ACHN (cell line): ENCODE results near the gene CALHM5.
A peak's percentile ranks its signal among the peaks of the same experiment; 100 is the strongest.

ENCODE experiments used
- DNase-seq: peaks from one replicate; pipeline ENCODE4 v3.0.0-alpha.2; 2015
- in situ Hi-C: cut with HindIII; loops from 2 replicates; pipeline ENCODE4 v1.10.0; 2017; ENCODE audit warnings: low sequenced_read_pairs, low pct_ligation_motif_present, low pct_unique_long_range_greater_than_20kb

Gene CALHM5

DNA sequence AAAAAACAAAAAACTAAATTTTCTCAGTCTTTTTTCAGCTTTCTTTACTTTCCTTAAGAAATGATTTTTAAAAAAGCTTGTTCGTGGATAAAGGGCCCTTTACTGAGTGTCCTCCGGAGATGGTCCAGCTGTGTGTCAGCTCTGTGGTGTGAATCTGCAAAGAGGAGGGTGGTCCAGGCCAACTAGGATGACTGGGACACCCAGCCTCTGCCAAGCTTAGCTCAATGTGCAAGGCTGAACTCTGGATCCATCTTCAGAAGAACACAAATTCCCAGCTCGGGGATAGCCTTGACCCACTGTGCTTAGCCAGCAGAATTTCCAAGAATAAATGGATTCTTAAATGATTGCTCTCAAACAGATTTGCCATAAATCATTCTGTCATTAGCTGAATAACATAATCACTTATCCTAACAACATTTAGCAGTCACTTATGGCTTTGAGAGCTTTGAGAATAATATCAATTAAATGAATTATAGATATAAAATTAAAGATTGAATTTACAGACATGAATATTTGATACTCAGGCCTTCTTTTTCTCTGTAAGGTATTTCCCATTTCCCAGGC is 14.2 kb upstream of the CALHM5 start:
- in situ Hi-C loops, result no loop called here
- DNase-seq, result no peak

DNA sequence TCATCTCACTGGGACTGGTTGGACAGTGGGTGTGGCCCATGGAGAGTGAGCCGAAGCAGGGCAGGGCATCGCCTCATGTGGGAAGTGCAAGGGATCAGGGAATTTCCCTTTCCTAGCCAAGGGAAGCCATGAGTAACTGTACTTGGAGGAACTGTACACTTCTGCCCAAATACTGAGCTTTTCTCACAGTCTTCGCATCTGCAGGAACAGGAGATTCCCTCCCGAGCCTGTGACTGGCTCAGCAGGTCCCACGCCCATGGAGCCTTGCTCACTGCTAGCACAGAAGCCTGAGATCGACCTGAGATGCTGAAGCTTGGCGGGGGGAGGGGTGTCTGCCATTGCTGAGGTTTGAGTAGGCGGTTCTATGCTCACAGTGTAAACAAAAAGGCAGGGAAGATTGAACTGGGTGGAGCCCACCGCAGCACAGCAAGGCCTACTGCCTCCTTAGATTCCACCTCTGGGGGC is 10.4 kb upstream of the CALHM5 start:
- in situ Hi-C loops, result no loop called here
- DNase-seq, result no peak

DNA sequence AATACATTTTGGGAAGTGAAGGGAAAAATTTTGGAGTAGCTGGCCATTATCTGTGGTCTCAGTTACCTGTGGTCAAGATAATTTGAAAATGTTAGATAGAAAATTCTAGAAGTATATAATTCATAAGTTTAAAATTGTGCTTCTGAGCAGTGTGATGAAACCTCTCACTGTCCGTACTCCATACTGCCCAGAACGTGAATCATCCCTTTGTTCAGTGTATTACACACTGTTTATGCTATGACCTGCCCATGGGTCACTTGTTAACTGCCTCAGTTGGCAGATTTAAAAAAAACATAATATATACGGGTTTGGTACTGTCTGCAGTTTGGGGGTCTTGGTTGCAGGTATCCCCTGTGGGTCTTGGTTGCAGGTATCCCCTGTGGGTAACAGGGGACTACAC is 4.1 kb upstream of the CALHM5 start:
- in situ Hi-C loops, result no loop called here

DNA sequence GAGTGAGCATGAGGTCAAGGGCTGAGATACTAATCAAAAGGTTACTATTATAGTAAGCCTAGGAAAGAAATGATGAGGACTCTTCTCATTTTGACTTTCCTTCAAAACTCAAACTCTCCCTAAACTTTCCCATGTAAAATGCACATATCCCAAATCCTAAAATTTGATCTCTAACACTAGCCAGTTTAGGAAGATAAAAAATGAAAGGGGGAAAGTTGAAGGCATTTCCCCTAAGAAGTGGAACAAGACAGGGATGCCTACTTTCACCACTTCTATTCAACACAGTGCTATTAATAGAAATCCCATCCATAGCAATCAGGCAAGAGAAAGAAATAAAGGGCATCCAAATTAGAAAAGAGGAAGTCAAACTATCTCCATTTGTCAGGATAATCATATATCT is 2.9 kb upstream of the CALHM5 start:
- no peak for DNase-seq
- in situ Hi-C loops, result no loop called here

More for the DNA sequence above, 4.1 kb upstream of the CALHM5 start:
- no peak for DNase-seq

DNA sequence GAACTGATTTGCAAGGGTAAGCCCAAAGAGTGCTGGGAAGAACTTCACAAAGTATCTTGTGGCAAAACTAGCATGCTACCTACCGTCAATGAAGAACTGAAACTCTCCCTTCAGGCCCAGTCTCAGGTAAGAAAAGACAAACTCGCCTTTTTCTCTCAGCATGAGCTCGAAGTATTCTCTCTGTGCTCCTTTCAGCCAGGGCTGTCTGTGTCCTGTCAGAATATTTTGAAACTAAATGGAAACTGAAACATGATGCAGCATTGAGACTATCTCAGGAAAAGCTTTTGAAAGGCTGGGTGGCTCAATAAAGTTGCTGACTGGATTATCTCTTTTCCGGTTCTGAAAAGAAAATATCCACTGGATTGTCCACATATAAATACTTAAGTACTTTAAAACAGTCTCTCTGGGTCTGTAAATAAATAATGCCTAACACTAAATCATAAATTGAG is 696 bp downstream of the CALHM5 start:
- in situ Hi-C loops, result no loop called here
- no peak for DNase-seq

DNA sequence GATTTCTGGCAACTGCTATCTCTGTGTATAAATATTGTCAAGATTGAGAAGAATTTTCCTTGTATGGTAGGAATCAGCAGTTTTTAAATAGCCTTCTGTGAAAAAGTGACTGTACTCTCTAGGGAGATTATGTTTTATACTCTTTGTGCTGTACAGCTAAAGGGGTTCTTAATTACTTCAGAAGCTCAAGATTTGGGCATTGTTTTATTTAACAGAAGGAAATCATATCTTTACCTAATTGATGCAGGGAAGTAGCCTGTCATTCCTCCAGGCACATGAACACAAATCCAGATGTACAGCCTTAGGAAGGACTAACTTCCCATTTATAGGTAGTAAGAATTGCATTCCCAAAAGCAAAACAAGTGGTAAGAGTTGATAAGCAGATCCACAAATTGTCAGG is 1.3 kb downstream of the CALHM5 start:
- DNase-seq, result no peak
- in situ Hi-C loops, result no loop called here

DNA sequence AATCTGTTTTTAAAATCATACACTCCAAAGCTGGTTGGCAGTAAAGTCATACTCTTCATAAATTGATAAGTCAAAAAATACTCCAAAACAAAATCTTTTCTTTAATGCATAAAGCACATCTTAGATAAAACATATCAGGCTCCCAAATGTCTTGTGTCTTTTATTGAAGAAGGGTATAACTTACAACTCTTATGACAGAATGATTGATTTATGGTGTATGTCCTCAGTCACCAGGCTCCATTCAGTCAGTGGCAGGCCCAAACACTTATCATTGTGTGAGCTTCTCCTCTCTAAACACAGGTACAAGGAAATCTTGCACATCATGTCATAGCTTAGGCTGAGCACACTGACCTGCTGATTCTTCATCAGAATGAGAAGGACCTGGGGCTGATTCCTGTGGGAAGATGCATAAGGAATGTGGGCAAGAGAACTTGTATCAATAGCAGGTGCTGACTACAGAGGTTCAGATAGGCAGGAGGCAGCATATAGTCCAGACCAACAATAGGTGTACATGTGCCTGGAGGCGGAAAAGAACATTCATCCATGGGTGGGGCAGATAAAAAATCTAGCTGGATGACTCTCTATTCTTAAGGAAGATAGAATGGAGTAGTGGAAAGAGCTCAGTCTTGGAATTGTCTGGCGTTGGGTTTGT is 1.9 kb downstream of the CALHM5 start:
- in situ Hi-C loops, result no loop called here
- no peak for DNase-seq

DNA sequence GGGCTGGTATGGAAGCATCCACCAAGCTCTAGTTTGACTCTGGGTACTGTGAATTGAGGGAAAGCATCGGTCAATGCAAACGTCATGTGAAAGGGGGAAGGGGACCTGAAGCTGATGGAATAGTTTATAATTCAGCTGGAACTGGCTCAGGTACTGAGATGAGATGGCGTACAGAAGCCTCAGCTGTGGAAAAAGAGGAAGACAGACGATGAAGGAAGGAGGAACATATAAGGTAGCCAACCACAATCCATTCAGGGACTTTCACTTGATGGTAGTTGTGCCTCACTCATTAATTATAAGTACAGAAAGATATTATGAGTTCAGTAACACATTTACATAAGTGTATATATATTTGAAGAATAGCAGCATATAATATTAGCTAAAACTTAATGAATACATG is 2.7 kb downstream of the CALHM5 start:
- in situ Hi-C loops, result no loop called here
- DNase-seq, result no peak

DNA sequence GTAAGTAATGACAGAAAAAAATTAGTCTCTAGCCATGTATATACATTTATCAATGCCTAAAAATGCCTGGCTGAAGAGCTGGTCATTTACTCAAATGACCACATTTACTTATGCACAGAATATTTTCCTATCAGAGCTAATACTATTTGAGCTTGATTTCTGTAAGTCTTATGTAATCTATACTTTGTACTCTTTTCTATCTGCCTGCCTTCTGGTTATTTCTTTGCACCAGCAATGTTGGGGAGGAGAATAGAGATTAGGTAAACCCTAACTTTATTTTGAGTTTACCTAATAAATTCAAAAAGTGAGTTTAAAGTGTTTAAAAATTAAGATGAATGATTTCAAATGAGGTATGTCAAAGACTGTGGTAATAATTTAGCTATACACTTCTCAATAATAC is 3.7 kb downstream of the CALHM5 start:
- no peak for DNase-seq
- in situ Hi-C loops, result no loop called here

DNA sequence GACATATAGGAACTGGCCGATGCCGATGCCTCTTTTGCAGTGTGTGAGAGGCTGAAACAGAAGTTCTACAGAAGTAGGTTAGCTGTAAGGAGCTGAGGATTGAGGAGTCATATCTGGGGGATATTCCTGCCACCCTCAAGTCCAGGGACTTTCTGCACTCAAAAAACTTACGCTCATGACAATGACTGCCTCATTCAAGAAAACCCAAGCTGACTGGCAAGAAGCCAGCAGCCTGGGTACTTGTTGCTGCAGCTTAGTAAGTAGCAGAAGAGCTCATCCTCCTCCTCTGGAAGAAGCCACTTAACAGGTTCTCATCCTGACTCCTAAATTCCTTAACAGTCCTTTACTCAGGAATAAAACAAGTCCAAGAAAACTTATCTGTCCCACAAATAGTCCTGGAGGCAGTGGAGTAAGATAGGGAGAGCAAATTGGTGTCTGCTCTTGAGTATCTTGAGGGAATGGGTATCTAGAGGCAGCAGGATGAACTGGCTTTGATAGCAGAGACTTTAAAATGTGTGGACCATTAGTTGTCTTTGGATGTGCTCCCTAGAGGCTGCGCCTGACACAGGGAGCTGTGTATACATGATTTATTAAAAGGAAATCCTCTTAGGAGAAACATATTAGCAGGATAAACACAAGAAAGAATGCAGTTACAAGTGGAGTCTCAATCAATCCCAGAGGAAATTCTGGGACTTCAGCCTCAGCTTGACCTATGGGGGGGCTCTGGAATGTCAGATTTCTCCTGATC is 7.4 kb downstream of the CALHM5 start:
- no peak for DNase-seq
- in situ Hi-C loops, result no loop called here

DNA sequence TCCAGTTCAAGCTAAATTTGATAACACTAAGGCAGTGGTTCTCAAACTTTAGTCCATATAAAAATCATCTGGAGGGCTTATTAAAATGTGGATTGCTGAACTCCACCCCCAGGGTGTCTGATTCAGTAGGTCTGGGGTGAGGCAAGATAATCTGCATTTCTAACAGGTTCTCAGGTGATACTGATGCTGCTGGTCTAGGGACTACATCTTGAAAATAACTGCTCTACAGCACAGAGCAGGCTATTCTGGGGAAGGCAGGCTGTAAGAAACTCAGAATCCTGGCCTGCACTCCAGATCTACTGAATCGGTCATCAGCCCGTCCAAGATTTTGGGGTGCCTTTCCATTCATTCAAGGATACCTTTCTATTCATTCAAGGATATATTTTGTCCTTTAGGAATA is 11.5 kb downstream of the CALHM5 start:
- no peak for DNase-seq
- in situ Hi-C loops, result no loop called here

DNA sequence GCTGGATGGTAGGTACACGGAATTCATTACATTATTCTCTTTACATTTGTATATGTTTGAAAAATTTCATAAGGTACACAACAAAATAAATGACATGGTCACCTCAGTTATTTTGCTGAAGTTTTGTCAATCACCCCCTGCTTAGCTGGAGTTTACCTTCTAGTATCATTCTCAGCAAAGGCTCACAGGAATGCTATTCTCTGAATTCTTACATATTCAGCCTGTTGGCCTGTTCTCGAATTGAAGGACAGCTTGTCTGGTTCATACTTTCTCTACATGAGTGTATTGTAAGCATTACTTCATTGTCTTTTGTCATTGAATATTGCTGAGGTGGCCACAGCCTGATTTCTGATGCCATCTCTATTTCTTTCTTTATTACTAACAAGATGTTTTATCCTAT is 12.8 kb downstream of the CALHM5 start:
- in situ Hi-C loops, result no loop called here
- DNase-seq, result no peak

DNA sequence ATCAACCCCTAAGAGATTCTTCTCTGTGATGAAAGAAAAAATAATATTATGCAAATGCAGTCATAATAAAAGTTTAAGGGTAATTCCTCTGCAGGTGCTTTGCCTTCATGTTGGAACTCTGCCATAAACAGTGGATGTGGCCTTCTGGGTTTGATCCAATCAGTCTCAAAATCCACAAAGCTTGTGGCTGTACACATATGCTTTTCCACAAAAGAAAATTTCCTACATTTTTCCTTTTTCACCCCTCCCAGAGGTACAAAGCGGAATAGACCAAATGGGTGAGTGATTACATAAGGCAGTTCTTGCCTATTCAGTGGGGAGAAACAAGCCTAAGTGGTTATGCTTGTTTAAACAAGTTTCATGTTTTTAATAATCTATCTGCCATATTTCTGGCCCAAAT is 16.7 kb downstream of the CALHM5 start:
- no peak for DNase-seq
- in situ Hi-C loops, result loop anchor here (25.0 kb wide), 1 partner anchor 241 kb away; the partner anchor contains the start of gene TSPYL1

DNA sequence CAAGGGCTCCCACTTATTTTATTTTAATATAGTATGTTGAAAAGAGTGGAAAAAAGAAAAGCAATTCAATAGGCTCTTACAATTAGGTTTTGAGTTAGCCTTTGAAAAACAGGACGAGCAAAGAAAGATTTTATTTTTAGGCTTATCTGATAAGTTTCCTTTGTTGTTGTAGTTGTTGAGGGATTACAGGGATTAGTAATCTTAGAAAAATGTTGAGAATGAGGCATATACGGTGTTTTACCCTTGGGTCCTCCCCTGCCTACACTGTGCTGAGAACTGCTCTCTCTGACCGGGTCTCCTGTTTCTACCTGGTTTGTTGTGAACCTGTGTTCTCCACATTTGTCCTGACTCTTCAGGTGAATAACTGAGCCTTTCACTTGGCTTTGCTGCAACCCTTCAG is 17.3 kb downstream of the CALHM5 start:
- in situ Hi-C loops, result loop anchor here (25.0 kb wide), 1 partner anchor 241 kb away; the partner anchor contains the start of gene TSPYL1
- no peak for DNase-seq

DNA sequence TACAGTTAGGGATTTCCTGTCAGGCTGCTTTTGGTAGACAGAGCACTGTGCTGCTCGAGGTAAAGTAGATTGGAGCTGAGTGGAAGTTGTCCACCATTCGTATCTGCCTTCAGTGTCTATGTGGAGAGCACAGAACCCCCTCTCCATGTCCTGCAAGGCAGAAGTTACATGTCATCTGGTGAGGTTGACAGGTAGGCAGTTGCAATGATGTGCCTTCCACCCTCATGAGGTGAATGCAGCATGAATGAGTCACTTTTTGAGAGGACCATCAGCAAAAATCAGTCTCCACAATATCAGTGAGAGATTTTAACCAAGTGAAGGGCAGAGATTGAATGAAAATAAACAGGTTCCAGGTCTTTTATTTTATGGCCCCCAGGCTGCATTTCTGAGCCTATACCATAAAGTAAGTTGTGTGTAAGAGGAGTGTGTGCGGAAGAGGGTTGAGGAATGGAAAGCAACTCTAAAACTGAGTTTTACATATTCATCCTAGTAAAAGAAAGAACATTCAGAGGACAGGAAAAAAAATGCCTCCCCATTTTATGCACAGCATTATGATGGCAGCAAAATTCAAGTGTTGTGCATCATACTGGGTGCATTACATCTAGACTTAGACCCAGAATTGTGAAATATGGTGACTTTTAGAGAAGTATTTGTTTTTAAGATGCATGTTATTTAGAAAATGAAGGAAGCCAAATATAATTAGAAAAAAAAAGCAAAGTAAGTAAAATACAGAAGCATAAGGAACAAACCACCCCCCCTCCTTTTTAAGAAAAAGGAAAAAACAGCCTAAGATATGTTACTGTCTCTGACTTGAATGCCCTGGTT is 18.2 kb downstream of the CALHM5 start:
- DNase-seq, result no peak
- in situ Hi-C loops, result loop anchor here (25.0 kb wide), 1 partner anchor 242 kb away; the partner anchor contains the start of gene TSPYL1

DNA sequence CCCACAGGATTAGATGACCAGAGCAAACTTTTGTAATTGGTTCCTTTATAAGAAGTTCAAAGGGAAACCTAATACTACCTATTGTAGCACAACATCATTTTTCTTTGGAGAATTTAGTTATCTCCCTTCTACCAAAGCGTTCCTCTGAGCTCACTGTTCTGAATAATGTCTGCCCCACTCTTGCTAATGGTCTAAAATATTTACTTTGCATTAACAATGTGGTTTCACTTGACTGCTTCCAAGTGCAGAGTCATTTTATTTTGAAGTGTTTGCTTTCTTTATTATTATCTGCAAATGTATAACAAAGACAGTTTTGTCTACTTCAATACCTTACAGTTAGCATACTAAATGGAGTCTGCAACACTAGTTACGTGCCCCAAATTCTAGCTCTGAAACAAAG is 19.0 kb downstream of the CALHM5 start:
- in situ Hi-C loops, result loop anchor here (25.0 kb wide), 1 partner anchor 243 kb away; the partner anchor contains the start of gene TSPYL1

DNA sequence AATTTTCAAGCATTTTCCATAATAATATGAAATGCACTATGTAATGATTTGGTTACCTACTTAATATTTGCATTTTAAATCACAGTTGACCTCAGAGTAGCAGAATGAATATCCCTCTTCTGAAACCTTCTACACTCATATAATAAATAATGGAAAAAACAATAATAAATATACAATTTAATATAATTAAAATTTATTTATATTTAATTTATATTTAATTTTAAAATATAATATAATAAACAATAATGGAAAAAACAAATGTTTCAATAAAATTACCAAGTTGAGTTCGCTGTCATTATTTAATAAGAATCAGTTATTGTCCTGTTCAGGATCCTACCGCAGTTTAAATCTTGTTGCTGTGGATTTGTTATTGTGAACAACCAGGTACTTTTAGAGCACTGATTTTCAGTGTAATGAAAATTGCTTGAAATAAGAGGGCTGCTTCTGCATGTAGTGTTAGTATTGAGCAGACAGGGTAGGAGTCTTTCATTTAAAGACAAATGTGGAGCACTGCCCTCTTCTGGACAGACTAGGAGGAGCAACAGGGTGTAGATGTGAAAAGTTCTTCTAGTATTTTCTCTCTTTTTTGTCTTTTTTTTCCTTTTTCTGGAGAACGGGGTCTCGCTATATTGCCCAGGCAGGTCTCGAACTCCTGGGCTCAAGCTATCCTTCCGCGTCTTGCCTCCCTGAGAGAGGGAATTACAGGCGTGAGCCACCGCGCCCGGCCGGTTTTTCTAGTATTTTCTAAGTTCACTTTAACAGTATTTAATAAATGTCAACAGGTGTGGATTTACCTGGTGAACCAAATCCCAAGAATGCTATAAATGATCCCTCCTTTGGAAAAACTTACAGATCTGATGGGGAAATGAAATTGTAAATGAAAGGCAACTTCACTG is 20.5 kb downstream of the CALHM5 start:
- in situ Hi-C loops, result loop anchor here (25.0 kb wide), 1 partner anchor 245 kb away; the partner anchor contains the start of gene TSPYL1
- peak; percentile 62 for DNase-seq

More for the DNA sequence above, 19.0 kb downstream of the CALHM5 start:
- no peak for DNase-seq
